ENCODE results near the gene CCHCR1. TPM values are rescaled to one million over a fixed set of nuclear protein-coding genes. Genes with fewer than 3 reads are reported as not detected.

Gene CCHCR1
- polyA plus RNA-seq, 1 donor from 2014 or later: 19.7 TPM

GRCh38 chr6:31178143-31179041 is 20.8 kb upstream of the CCHCR1 start:
- Histone ChIP-seq H2AFZ (ENCODE audit: low read depth, low read length) (no peak overlapping the region), H3K9me2 (ENCODE audit: insufficient read depth, low read length) (no peaks in the 10 kb centered on the region), H3K27ac (ENCODE audit: low read length) (no peak overlapping the region), H3K4me3 (ENCODE audit: low read length) (no peak overlapping the region), H3K79me2 (replicated peaks; ENCODE audit: insufficient read depth, low read length) (no peaks in the 10 kb centered on the region), H3K27me3 (ENCODE audit: insufficient read depth, low read depth, low read length) (no peaks in the 10 kb centered on the region), H3K9ac (ENCODE audit: low read length) (no peak overlapping the region), H3K9me3 (ENCODE audit: low read length) (no peaks in the 10 kb centered on the region), H3F3A (ENCODE audit: insufficient read depth, low read length, poor library complexity, severe bottlenecking) (no peaks in the 10 kb centered on the region), H3K36me3 (ENCODE audit: insufficient read depth, low read length) (no peaks in the 10 kb centered on the region), H3K4me2 (ENCODE audit: low read length) (no peak overlapping the region), H4K20me1 (ENCODE audit: insufficient read depth) (no peaks in the 10 kb centered on the region)
- TF ChIP-seq CTCF (IDR thresholded peaks at IDR 0.05; ENCODE audit: poor library complexity, severe bottlenecking): no peak
- TF ChIP-seq SMC3 (conservative IDR thresholded peaks at IDR 0.05; ENCODE audit: poor library complexity): no peak
- no peak for TF ChIP-seq EZH2 (IDR thresholded peaks at IDR 0.05; ENCODE audit: borderline replicate concordance, insufficient read depth, low read length, poor library complexity, severe bottlenecking)
- no peak for TF ChIP-seq POLR2AphosphoS5 (IDR thresholded peaks at IDR 0.05)
- TF ChIP-seq RAD21 (conservative IDR thresholded peaks at IDR 0.05): no peak
- TF ChIP-seq EP300 (conservative IDR thresholded peaks at IDR 0.05; ENCODE audit: poor library complexity, severe bottlenecking): no peak
- TF ChIP-seq MXI1 (conservative IDR thresholded peaks at IDR 0.05; ENCODE audit: poor library complexity, severe bottlenecking): no peak
- no peak for TF ChIP-seq REST (IDR thresholded peaks at IDR 0.05; ENCODE audit: borderline replicate concordance)
- no peak for TF ChIP-seq TAF1 (IDR thresholded peaks at IDR 0.05; ENCODE audit: low read depth)

- H2AFZ ChIP-seq (ENCODE audit: low read depth, low read length): no peak overlapping the region
- no peaks in the 10 kb centered on the region for H3K9me3 ChIP-seq (ENCODE audit: low read length)
- no peaks in the 10 kb centered on the region for H3F3A ChIP-seq (ENCODE audit: insufficient read depth, low read length, poor library complexity, severe bottlenecking)
- no peak overlapping the region for H3K4me3 ChIP-seq (ENCODE audit: low read length)
- H3K36me3 ChIP-seq (ENCODE audit: insufficient read depth, low read length): no peaks in the 10 kb centered on the region
- no peaks in the 10 kb centered on the region for H3K27me3 ChIP-seq (ENCODE audit: insufficient read depth, low read depth, low read length)
- no peaks in the 10 kb centered on the region for H3K9me2 ChIP-seq (ENCODE audit: insufficient read depth, low read length)
- H3K4me2 ChIP-seq (ENCODE audit: low read length): no peak overlapping the region
- H4K20me1 ChIP-seq (ENCODE audit: insufficient read depth): no peaks in the 10 kb centered on the region
- H3K9ac ChIP-seq (ENCODE audit: low read length): no peak overlapping the region
- TF ChIP-seq POLR2AphosphoS5 (IDR thresholded peaks at IDR 0.05): no peak
- no peak for TF ChIP-seq TAF1 (IDR thresholded peaks at IDR 0.05; ENCODE audit: low read depth)
- TF ChIP-seq EP300 (conservative IDR thresholded peaks at IDR 0.05; ENCODE audit: poor library complexity, severe bottlenecking): no peak
- no peak for TF ChIP-seq REST (IDR thresholded peaks at IDR 0.05; ENCODE audit: borderline replicate concordance)
- TF ChIP-seq CTCF (IDR thresholded peaks at IDR 0.05; ENCODE audit: poor library complexity, severe bottlenecking): no peak
- TF ChIP-seq SMC3 (conservative IDR thresholded peaks at IDR 0.05; ENCODE audit: poor library complexity): no peak
- no peak for TF ChIP-seq MXI1 (conservative IDR thresholded peaks at IDR 0.05; ENCODE audit: poor library complexity, severe bottlenecking)
- TF ChIP-seq RAD21 (conservative IDR thresholded peaks at IDR 0.05): no peak
- no peak for TF ChIP-seq EZH2 (IDR thresholded peaks at IDR 0.05; ENCODE audit: borderline replicate concordance, insufficient read depth, low read length, poor library complexity, severe bottlenecking)
- no peak overlapping the region for H3K27ac ChIP-seq (ENCODE audit: low read length)
- H3K79me2 ChIP-seq (replicated peaks; ENCODE audit: insufficient read depth, low read length): no peaks in the 10 kb centered on the region
These were observed 18.4 kb upstream of the CCHCR1 start for GRCh38 chr6:31175971-31176370.
